Fibroblast of pulmonary artery (primary cell): ENCODE data around the gene AKAP13.

ENCODE experiments used
- DNase-seq: peaks from one replicate; pipeline ENCODE4 v3.0.0-alpha.2; 2010; ENCODE audit warnings: low read depth
- H3K4me3 ChIP-seq: replicated peaks from 2 replicates; pipeline ENCODE4 v1.5.1; 2011; ENCODE audit warnings: low read depth, mild to moderate bottlenecking, control low read depth, low read length, moderate library complexity
- TF ChIP-seq, protein P1 (sequence below): IDR thresholded peaks from 2 replicates; pipeline ENCODE4 v1.5.1; 2011; ENCODE audit warnings: mild to moderate bottlenecking, control low read depth, low read length, inconsistent platforms; ENCODE audit errors: missing control alignments

AKAP13 gene

DNA sequence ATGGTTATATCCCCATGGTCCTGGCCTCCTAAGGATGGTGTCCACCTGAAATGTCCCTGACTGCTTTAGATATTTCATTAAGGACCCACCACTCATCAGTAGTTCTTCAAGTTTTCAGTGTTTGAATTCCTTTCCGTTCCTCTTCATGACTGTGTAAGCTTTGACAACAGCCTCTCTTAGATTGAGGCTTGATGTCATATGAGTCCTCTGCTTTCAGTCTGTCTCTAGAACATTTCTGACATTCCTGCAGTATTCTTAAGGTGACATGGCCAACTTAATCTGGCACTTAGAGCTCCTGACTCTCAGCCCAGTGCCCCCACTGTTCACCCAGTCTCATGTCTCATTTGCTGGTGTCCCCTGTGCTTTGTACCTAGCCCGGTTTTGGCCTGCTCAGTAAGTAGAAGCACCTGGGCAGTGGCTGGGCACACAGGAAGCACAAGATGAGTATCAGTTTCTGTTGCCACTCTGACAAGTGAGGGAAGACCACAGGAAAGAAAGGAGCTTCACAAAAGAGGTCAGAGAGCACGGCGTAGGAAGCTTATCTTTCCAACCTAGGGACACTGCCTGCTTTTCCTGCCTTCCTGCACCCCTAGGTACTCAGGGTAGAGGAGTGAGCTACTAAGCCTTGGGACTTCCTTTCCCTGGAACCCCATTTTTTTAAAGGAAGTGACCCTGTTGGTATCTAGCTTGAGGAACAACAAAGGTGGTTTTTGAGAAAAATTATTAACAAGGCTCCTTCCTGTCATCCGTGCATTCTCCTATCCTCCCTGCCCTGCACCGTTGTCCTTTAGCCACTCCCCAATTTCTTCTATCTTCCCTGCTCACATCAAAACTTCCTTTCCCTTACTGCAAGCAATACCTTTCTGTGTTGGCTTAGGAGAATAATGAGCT lies 311.2 kb downstream of the AKAP13 start:
- H3K4me3 ChIP-seq, result no peak overlapping the region
- TF ChIP-seq, protein P1, sequence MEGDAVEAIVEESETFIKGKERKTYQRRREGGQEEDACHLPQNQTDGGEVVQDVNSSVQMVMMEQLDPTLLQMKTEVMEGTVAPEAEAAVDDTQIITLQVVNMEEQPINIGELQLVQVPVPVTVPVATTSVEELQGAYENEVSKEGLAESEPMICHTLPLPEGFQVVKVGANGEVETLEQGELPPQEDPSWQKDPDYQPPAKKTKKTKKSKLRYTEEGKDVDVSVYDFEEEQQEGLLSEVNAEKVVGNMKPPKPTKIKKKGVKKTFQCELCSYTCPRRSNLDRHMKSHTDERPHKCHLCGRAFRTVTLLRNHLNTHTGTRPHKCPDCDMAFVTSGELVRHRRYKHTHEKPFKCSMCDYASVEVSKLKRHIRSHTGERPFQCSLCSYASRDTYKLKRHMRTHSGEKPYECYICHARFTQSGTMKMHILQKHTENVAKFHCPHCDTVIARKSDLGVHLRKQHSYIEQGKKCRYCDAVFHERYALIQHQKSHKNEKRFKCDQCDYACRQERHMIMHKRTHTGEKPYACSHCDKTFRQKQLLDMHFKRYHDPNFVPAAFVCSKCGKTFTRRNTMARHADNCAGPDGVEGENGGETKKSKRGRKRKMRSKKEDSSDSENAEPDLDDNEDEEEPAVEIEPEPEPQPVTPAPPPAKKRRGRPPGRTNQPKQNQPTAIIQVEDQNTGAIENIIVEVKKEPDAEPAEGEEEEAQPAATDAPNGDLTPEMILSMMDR, result no peak
- DNase-seq, result no peak

DNA sequence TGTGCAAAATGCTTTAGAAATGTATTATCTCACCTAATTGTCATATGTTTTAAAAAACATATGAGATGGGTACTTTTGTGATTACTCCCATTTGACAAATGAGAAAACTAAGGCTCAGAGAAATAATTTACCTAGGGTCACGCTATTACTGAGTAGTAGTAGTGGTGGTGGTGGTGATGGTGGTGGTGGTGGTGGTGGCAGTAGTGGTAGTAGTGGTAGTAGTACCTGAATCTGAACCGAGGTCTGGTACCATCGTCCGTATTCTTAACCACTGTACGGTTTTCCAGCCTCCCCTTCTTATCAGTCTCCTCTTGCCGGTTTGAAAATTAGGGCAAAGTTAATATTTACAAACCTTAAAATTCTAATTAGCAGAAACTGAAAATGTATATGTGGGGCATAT lies 311.9 kb downstream of the AKAP13 start:
- TF ChIP-seq, protein P1, result no peak
- H3K4me3 ChIP-seq, result no peak overlapping the region
- no peak for DNase-seq

DNA sequence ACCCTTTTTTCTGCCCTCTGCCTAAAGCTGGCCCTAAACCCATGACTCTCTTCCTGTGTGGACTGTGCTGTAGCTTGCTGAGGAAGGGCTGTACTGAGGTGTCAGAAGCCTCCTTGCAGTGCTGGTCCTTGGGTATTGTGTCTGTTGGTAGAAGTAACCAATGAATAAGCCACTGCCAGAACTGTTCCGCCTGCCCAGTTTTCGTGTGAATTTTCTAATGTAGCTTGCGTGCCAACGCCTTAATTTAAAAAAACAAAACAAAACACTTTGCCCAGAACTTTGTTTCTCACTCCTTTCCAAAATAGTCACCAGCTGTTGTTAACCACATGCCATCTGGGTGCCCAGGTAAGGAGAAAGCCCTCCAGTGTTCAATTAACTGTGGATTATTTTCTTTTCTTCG lies 312.5 kb downstream of the AKAP13 start:
- DNase-seq, result no peak
- TF ChIP-seq, protein P1, result no peak
- H3K4me3 ChIP-seq, result no peak overlapping the region

DNA sequence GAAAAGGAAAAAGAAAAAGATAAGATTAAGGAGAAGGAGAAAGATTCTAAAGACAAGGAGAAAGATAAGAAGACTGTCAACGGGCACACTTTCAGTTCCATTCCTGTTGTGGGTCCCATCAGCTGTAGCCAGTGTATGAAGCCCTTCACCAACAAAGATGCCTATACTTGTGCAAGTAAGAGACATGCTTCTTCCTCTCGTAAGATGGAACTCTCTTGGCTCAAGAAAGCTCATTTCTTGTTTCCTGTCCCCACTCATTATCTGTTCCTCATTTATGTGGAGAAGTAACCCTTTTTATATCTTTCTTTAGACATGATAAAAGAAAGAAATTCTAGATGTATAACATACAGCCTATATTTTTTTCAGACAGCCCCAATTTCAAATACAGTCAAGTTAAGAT lies 312.9 kb downstream of the AKAP13 start:
- TF ChIP-seq, protein P1, result no peak
- no peak overlapping the region for H3K4me3 ChIP-seq
- no peak for DNase-seq

DNA sequence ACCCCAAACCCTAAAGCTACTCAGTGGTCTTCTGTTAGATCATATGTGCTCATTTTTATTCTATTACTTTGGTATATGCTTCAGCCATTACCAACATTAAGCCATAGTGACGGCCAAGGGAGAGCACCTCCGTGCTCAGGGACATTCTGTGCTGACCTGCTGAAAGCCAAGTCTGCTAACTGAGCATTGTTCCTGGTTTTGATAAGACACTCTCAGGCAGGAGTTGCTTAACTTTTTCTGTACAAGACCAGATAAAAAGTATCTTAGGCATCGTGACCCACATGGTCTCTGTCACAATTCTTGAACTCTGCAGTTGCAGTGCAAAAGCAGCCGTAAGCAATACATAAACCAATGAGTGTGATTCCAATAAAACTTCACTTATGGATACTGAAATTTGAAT lies 313.7 kb downstream of the AKAP13 start:
- H3K4me3 ChIP-seq, result no peak overlapping the region
- TF ChIP-seq, protein P1, result no peak
- DNase-seq, result no peak

DNA sequence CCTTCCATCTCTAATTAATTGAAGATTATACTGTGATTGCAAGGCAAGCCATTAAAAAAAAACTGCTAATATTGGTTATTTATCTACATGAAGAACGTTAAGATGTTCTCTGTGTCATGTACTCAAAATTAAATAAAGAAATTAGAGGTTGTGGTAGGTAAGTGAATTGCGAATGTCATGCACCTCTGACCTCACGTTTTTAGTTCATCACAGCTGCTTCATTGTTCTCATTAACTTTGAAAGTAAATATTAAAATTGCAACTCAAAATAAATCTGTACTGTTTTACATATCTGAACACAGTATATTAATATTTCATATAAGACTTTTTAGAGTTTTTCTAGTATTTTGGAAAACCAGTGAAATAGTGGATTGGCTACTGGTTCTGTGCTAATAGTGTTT lies 320.4 kb downstream of the AKAP13 start:
- DNase-seq, result no peak
- no peak overlapping the region for H3K4me3 ChIP-seq
- TF ChIP-seq, protein P1, result no peak
